Natural killer cell (primary cell): Measurements from ENCODE around the gene PGC. TPM values are rescaled to one million over a fixed set of nuclear protein-coding genes. Genes with fewer than 3 reads are reported as not detected.

Experiments used
- ATAC-seq, 3 donors: fragments of 150-1000 bp in 2 of 3; fragments of 200-7000 bp in 1 of 3; cut with Tn5 transposase; 1 replicate in 1 of 3; 2 replicates in 2 of 3; pipeline ENCODE4 v1.10.0; 2021; ENCODE audit warnings: mild to moderate bottlenecking in 2 of 3, moderate library complexity in 2 of 3
- DNase-seq, 2 donors: peaks; one replicate each; pipeline versions ENCODE4 v3.0.0 to v3.0.0-alpha.2; 2013 to 2021; ENCODE audit warnings: mixed read lengths in 1 of 2
- H3K27ac ChIP-seq: one replicate; pipeline ENCODE4 v1.5.1; 2013; ENCODE audit warnings: mild to moderate bottlenecking, low read length
- H3K27me3 ChIP-seq: one replicate; pipeline ENCODE4 v1.6.1; 2013; ENCODE audit warnings: low read length; ENCODE audit not compliant: control insufficient read depth, insufficient read depth
- H3K36me3 ChIP-seq: one replicate; pipeline ENCODE4 v1.6.1; 2013; ENCODE audit warnings: low read length; ENCODE audit not compliant: control insufficient read depth, insufficient read depth
- H3K4me1 ChIP-seq: one replicate; pipeline ENCODE4 v1.6.1; 2013; ENCODE audit warnings: low read length; ENCODE audit not compliant: control insufficient read depth, insufficient read depth
- H3K4me3 ChIP-seq: one replicate; pipeline ENCODE4 v1.5.1; 2013; ENCODE audit warnings: low read length
- H3K9me3 ChIP-seq: one replicate; pipeline ENCODE4 v1.6.1; 2013; ENCODE audit warnings: low read length; ENCODE audit not compliant: control insufficient read depth, insufficient read depth
- H3K27ac Mint-ChIP-seq, 2 donors: one replicate each; pipeline ENCODE4 v1.8.0; 2022; ENCODE audit warnings: mild to moderate bottlenecking in 2 of 2, mixed read lengths in 2 of 2, moderate library complexity in 1 of 2
- H3K27me3 Mint-ChIP-seq, 2 donors: one replicate each; pipeline ENCODE4 v1.8.0; 2022; ENCODE audit warnings: low read depth in 2 of 2, mixed read lengths in 2 of 2
- H3K36me3 Mint-ChIP-seq: one replicate; pipeline ENCODE4 v1.8.0; 2022; ENCODE audit warnings: mixed read lengths
- H3K4me1 Mint-ChIP-seq, 2 donors: one replicate each; pipeline ENCODE4 v1.8.0; 2022; ENCODE audit warnings: mixed read lengths in 2 of 2
- H3K4me3 Mint-ChIP-seq: one replicate; pipeline ENCODE4 v1.8.0; 2022; ENCODE audit warnings: mild to moderate bottlenecking, moderate library complexity, mixed read lengths
- H3K9me3 Mint-ChIP-seq, 2 donors: one replicate each; pipeline ENCODE4 v1.8.0; 2022; ENCODE audit warnings: mixed read lengths in 2 of 2
- WGBS: methylation state at CpG from one replicate; pipeline ENCODE4 v1.1.7; 2013; ENCODE audit warnings: missing lambda C conversion rate; ENCODE audit not compliant: insufficient coverage; 5-methylcytosine and 5-hydroxymethylcytosine counted together
- intact Hi-C: fragments of 100-400 bp; cut with micrococcal nuclease; formaldehyde crosslinking; loops from one replicate; pipeline ENCODE4 v1.14.2; 2022
- total RNA-seq, 4 donors: library from RNA; stranded (reverse); fragments of 120-200 nt in 1 of 4; gene quantifications; one replicate each; pipeline versions ENCODE4 v1.2.3 to v1.2.4, GENCODE V29; 2013 to 2022
- TF ChIP-seq, protein P1 (sequence below): fragments of 200-600 bp; IDR thresholded peaks from one replicate; pipeline ENCODE4 v1.8.0; 2022; ENCODE audit warnings: antibody characterized with exemption

The PGC gene
- total RNA-seq, 3 donors from 2014 or later (not counting 1 experiment from before 2014, with no cell fraction given), result not detected

DNA sequence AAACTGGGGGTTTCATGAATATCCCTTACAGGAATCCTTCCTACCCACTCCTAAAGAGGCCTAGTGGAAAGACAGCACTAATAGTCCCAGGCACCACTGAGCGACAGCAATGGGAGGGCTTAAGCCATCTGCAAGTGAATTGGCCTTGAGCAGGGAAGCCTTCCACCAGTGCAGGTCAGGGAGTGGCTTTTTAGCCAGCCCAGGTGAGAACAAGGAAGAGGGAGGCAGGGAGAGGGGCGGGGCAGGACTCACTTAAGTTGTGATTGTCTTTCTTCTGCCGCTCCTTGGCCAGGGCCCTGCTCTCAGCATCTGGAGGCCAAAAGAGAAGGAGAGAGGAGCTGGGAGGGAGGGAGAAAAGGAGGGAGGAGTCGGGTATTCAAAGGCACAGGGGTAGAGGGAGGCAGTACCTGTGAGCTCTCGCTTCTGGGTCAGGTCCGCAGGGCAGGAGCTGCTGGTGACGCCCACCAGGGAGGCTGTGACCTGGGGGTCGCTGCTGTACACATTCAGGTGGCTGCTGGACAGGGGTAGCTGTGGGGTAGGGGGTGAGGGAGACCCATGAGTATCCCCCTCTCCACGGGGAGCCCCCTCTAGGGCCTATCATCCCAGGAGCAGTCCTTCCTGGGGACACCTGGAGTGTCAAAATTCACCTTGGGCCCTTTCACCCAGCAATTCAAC lies 59.6 kb downstream of the PGC start:
- Mint-ChIP-seq H3K9me3 (no peaks in the 10 kb centered on the region), H3K4me1 (peaks cover 0 to 27% of the 10 kb centered on the region in 2 donors), H3K36me3 (no peaks in the 10 kb centered on the region), H3K27ac (peak overlapping the region in 1 of 2 donors; percentile 67), H3K4me3 (no peak overlapping the region), H3K27me3 (no peaks in the 10 kb centered on the region)
- H3K27me3 ChIP-seq, result no peaks in the 10 kb centered on the region
- intact Hi-C loops, result no loop called here
- H3K4me3 ChIP-seq, result no peak overlapping the region
- no peak overlapping the region for H3K27ac ChIP-seq
- WGBS, result 97% methylated on average over 9 of the region's 9 CpGs
- no peak for DNase-seq
- H3K4me1 ChIP-seq, result peaks cover 14% of the 10 kb centered on the region
- H3K9me3 ChIP-seq, result no peaks in the 10 kb centered on the region
- TF ChIP-seq, protein P1, sequence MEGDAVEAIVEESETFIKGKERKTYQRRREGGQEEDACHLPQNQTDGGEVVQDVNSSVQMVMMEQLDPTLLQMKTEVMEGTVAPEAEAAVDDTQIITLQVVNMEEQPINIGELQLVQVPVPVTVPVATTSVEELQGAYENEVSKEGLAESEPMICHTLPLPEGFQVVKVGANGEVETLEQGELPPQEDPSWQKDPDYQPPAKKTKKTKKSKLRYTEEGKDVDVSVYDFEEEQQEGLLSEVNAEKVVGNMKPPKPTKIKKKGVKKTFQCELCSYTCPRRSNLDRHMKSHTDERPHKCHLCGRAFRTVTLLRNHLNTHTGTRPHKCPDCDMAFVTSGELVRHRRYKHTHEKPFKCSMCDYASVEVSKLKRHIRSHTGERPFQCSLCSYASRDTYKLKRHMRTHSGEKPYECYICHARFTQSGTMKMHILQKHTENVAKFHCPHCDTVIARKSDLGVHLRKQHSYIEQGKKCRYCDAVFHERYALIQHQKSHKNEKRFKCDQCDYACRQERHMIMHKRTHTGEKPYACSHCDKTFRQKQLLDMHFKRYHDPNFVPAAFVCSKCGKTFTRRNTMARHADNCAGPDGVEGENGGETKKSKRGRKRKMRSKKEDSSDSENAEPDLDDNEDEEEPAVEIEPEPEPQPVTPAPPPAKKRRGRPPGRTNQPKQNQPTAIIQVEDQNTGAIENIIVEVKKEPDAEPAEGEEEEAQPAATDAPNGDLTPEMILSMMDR, result no peak
- no peak for ATAC-seq
- H3K36me3 ChIP-seq, result peaks cover 52% of the 10 kb centered on the region

Other genes starting within 250 kb of the PGC start
- 10 to 100 TPM; 11.2 to 21.1 (median 14.7) TPM for gene FOXP4, start 201.0 kb downstream of the PGC start, total RNA-seq
- gene MDFI, start 108.9 kb downstream of the PGC start, total RNA-seq, result not detected
- 10 to 100 TPM; 56.0 to 66.7 (median 66.2) TPM for gene TFEB, start 11.8 kb downstream of the PGC start, total RNA-seq
- gene FRS3, start 32.5 kb upstream of the PGC start, total RNA-seq, result 1 to 10 TPM; 4.5 to 5.7 (median 5.4) TPM
- gene PRICKLE4, start 33.4 kb upstream of the PGC start, total RNA-seq, result not detected
- 100 to 1,000 TPM in 1 of 3 donors, 10 to 100 TPM in 2; 95.0 to 109 (median 96.6) TPM for gene TOMM6, start 40.3 kb upstream of the PGC start, total RNA-seq
- gene USP49, start 148.0 kb upstream of the PGC start, total RNA-seq, result 10 to 100 TPM in 2 of 3 donors, 1 to 10 TPM in 1; 6.4 to 15.1 (median 11.5) TPM
- gene MED20, start 173.7 kb upstream of the PGC start, total RNA-seq, result 10 to 100 TPM in 2 of 3 donors, 1 to 10 TPM in 1; 6.4 to 15.2 (median 15.0) TPM
- gene BYSL, start 174.1 kb upstream of the PGC start, total RNA-seq, result 10 to 100 TPM in 1 of 3 donors, 1 to 10 TPM in 2; 5.4 to 11.6 (median 5.7) TPM
- 100 to 1,000 TPM; 409 to 438 (median 438) TPM for gene CCND3, start 194.4 kb upstream of the PGC start, total RNA-seq